HCT116 (cell line): Measurements from ENCODE around the gene FCHSD2. TPM values are rescaled to one million over a fixed set of nuclear protein-coding genes. Genes with fewer than 3 reads are reported as not detected.

ENCODE experiments used
- ATAC-seq: fragments of 200-7000 bp; cut with Tn5 transposase; 2 replicates; pipeline ENCODE4 v1.9.1; 2020; ENCODE audit warnings: mild to moderate bottlenecking, moderate library complexity
- BruUV-seq: library from RNA; stranded (reverse); fragments of 400-500 nt; replicated peaks from 2 replicates; lab custom pipeline; 2021; lab: Mats Ljungman, UMichigan
- CTCF ChIA-PET: fragments of 300-600 bp; sonication (Branson Sonifier 250); formaldehyde crosslinking; loops from one replicate; lab custom pipeline; 2021; ENCODE audit warnings: antibody characterized with exemption; lab: Charles Lee
- POLR2A ChIA-PET: fragments of 300-600, 350-600 bp; sonication (Branson Sonifier 250); formaldehyde crosslinking; loops from one replicate; lab custom pipeline; 2021; ENCODE audit warnings: antibody characterized with exemption; lab: Charles Lee
- RAD21 ChIA-PET, 2 experiments: fragments of 300-600 bp; sonication (Branson Sonifier 250); formaldehyde crosslinking; loops; one replicate each; lab custom pipeline; 2023; ENCODE audit warnings: low total read pairs in 2 of 2; ENCODE audit not compliant: uncharacterized antibody in 2 of 2, unreplicated experiment in 2 of 2, low non-redundant PET in 1 of 2; lab: Charles Lee
- DNase-seq: peaks from one replicate; pipeline ENCODE4 v3.0.0-alpha.2; 2010; ENCODE audit warnings: low read depth, low spot score
- H2AFZ ChIP-seq: fragments of 200-600 bp; shearing (Covaris generic), sonication (generic); 2 replicates; pipeline ENCODE4 v1.6.1; 2017; ENCODE audit warnings: low read depth, mixed run types, mixed read lengths, antibody characterized with exemption, low read length; ENCODE audit not compliant: poor library complexity, severe bottlenecking
- H3K27ac ChIP-seq: 2 replicates; pipeline ENCODE4 v1.5.1; 2012; ENCODE audit warnings: low read depth, low read length
- H3K27me3 ChIP-seq: fragments of 200-600 bp; sonication (generic); 2 replicates; pipeline ENCODE4 v1.6.1; 2016; ENCODE audit warnings: mixed run types, low read length, mixed read lengths; ENCODE audit not compliant: insufficient read depth
- H3K36me3 ChIP-seq, 2 experiments: fragments of 200-500 bp in 1 of 2; fragments of 200-600 bp in 1 of 2; sonication (Bioruptor generic) in 1 of 2; sonication (generic) in 1 of 2; 2 replicates each; pipeline versions ENCODE4 v1.5.1 to v1.6.1; 2014 to 2016; ENCODE audit warnings: low read length in 2 of 2, inconsistent platforms in 1 of 2, mixed read lengths in 1 of 2, mixed run types in 1 of 2; ENCODE audit not compliant: insufficient read depth in 2 of 2, control insufficient read depth in 1 of 2
- H3K4me1 ChIP-seq, 2 experiments: fragments of 200-600 bp in 1 of 2; sonication (generic) in 1 of 2; 2 replicates each; pipeline versions ENCODE4 v1.5.1 to v1.6.1; 2012 to 2017; ENCODE audit warnings: low read length in 2 of 2, inconsistent platforms in 1 of 2, mild to moderate bottlenecking in 1 of 2, mixed read lengths in 1 of 2, mixed run types in 1 of 2, moderate library complexity in 1 of 2; ENCODE audit not compliant: insufficient read depth in 2 of 2, control insufficient read depth in 1 of 2
- H3K4me2 ChIP-seq: fragments of 200-600 bp; sonication (generic); 2 replicates; pipeline ENCODE4 v1.6.1; 2017; ENCODE audit warnings: mixed run types, low read length, mixed read lengths
- H3K4me3 ChIP-seq, 2 experiments: fragments of 200-600 bp in 1 of 2; sonication (generic) in 1 of 2; replicated peaks in 1 of 2; 2 replicates each; pipeline ENCODE4 v1.5.1; 2011 to 2016; ENCODE audit warnings: low read length in 2 of 2, control low read depth in 1 of 2, low read depth in 1 of 2, mild to moderate bottlenecking in 1 of 2, mixed read lengths in 1 of 2, mixed run types in 1 of 2
- H3K79me2 ChIP-seq: fragments of 200-600 bp; sonication (generic); 2 replicates; pipeline ENCODE4 v1.6.1; 2017; ENCODE audit warnings: mild to moderate bottlenecking, mixed run types, low read length, moderate library complexity, mixed read lengths; ENCODE audit not compliant: insufficient read depth
- H3K9ac ChIP-seq: fragments of 200-600 bp; sonication (generic); 2 replicates; pipeline ENCODE4 v1.6.1; 2016; ENCODE audit warnings: low read length, mixed read lengths
- H3K9me2 ChIP-seq: fragments of 200-600 bp; sonication (generic), shearing (Covaris generic); 2 replicates; pipeline ENCODE4 v1.6.1; 2017; ENCODE audit warnings: mixed run types, mild to moderate bottlenecking, moderate library complexity; ENCODE audit not compliant: insufficient read depth
- H3K9me3 ChIP-seq, 2 experiments: fragments of 200-500 bp in 1 of 2; fragments of 200-600 bp in 1 of 2; sonication (Bioruptor generic) in 1 of 2; sonication (generic) in 1 of 2; 2 replicates each; pipeline ENCODE4 v1.6.1; 2014 to 2017; ENCODE audit warnings: low read length in 2 of 2, mixed read lengths in 2 of 2, inconsistent platforms in 1 of 2, low read depth in 1 of 2, mild to moderate bottlenecking in 1 of 2, mixed run types in 1 of 2, moderate library complexity in 1 of 2; ENCODE audit not compliant: control insufficient read depth in 1 of 2, insufficient read depth in 1 of 2
- H4K20me1 ChIP-seq: fragments of 200-600 bp; sonication (generic), shearing (Covaris generic); 2 replicates; pipeline ENCODE4 v1.6.1; 2017; ENCODE audit warnings: mixed run types, mild to moderate bottlenecking, moderate library complexity; ENCODE audit not compliant: insufficient read depth
- ATF3 ChIP-seq: IDR thresholded peaks from 2 replicates; pipeline ENCODE4 v1.6.1; 2012
- CBX3 ChIP-seq: IDR thresholded peaks from 2 replicates; pipeline ENCODE4 v1.6.1; 2012; ENCODE audit warnings: low read depth
- CEBPB ChIP-seq: IDR thresholded peaks from 2 replicates; pipeline ENCODE4 v1.6.1; 2012; ENCODE audit warnings: low read depth
- CTCF ChIP-seq, 3 experiments: fragments of 200-600 bp in 1 of 3; sonication (generic) in 1 of 3; IDR thresholded peaks in 2 of 3; conservative IDR thresholded peaks in 1 of 3; 2 replicates each; pipeline ENCODE4 v1.5.1; 2012 to 2017; ENCODE audit warnings: low read depth in 2 of 3, low read length in 2 of 3, antibody characterized with exemption in 1 of 3, borderline replicate concordance in 1 of 3, control low read depth in 1 of 3, mild to moderate bottlenecking in 1 of 3, mixed read lengths in 1 of 3, mixed run types in 1 of 3, moderate library complexity in 1 of 3; ENCODE audit not compliant: insufficient read depth in 1 of 3
- EGR1 ChIP-seq: IDR thresholded peaks from 2 replicates; pipeline ENCODE4 v1.6.1; 2012; ENCODE audit warnings: low read depth
- EZH2 ChIP-seq: fragments of 200-600 bp; sonication (generic); IDR thresholded peaks from 2 replicates; pipeline ENCODE4 v1.6.1; 2017; ENCODE audit warnings: antibody characterized with exemption, mixed run types
- FOSL1 ChIP-seq: IDR thresholded peaks from 2 replicates; pipeline ENCODE4 v1.6.1; 2012; ENCODE audit warnings: low read depth
- JUND ChIP-seq: IDR thresholded peaks from 2 replicates; pipeline ENCODE4 v1.6.1; 2012
- POLR2AphosphoS5 ChIP-seq: IDR thresholded peaks from 2 replicates; pipeline ENCODE4 v1.6.1; 2011; ENCODE audit warnings: mild to moderate bottlenecking, low read depth, low read length, moderate library complexity
- RAD21 ChIP-seq: IDR thresholded peaks from 2 replicates; pipeline ENCODE4 v1.6.1; 2012; ENCODE audit warnings: low read depth, mild to moderate bottlenecking
- REST ChIP-seq: IDR thresholded peaks from 2 replicates; pipeline ENCODE4 v1.6.1; 2012; ENCODE audit warnings: low read depth
- SIN3A ChIP-seq: IDR thresholded peaks from 2 replicates; pipeline ENCODE4 v1.6.1; 2012; ENCODE audit warnings: low read depth
- SP1 ChIP-seq: IDR thresholded peaks from 2 replicates; pipeline ENCODE4 v1.6.1; 2012; ENCODE audit warnings: low read depth
- SRF ChIP-seq: IDR thresholded peaks from 2 replicates; pipeline ENCODE4 v1.6.1; 2012; ENCODE audit warnings: low read depth
- TCF7L2 ChIP-seq: IDR thresholded peaks from 2 replicates; pipeline ENCODE4 v1.7.0; 2011; ENCODE audit warnings: borderline replicate concordance, inconsistent platforms; ENCODE audit not compliant: insufficient read depth, insufficient read length; ENCODE audit errors: extremely low read depth
- ZBTB33 ChIP-seq: IDR thresholded peaks from 2 replicates; pipeline ENCODE4 v1.6.1; 2011; ENCODE audit warnings: mild to moderate bottlenecking, low read length, moderate library complexity; ENCODE audit not compliant: insufficient replicate concordance; ENCODE audit errors: extremely low read depth
- ZFX ChIP-seq: fragments of 450-650 bp; IDR thresholded peaks from 2 replicates; pipeline ENCODE4 v1.6.1; 2017
- ZNF274 ChIP-seq: fragments of 200-500 bp; sonication (Bioruptor generic); IDR thresholded peaks from 2 replicates; pipeline ENCODE4 v1.6.1; 2014; ENCODE audit warnings: mild to moderate bottlenecking, low read depth, low read length, inconsistent platforms
- intact Hi-C: fragments of 100-400 bp; cut with micrococcal nuclease; formaldehyde crosslinking; loops from 2 replicates; pipeline ENCODE4 v1.10.0; 2022
- total RNA-seq: library from RNA; stranded (reverse); gene quantifications from one replicate; pipeline ENCODE4 v1.2.1, GENCODE V29; 2021; ENCODE audit not compliant: unreplicated experiment

FCHSD2 gene
- total RNA-seq, 1 experiment from 2014 or later: 15.0 TPM

- RAD21 ChIA-PET: no interaction called here
- POLR2A ChIA-PET: no interaction called here
- ATAC-seq: no peak
Observed at GRCh38 chr11:73168925-73169579, 26.9 kb upstream of the FCHSD2 start.

More at GRCh38 chr11:73168925-73169579, 26.9 kb upstream of the FCHSD2 start:
- H3K27me3 ChIP-seq: no peaks in the 10 kb centered on the region
- CTCF ChIA-PET: interaction anchor here (0.6 to 1.3 kb wide), 2 partner anchors 16 to 244 kb away, joined by 3 read pairs; no protein-coding TSS in a partner anchor
- TF ChIP-seq FOSL1: no peak
- no peak for TF ChIP-seq POLR2AphosphoS5
- no peak for TF ChIP-seq JUND
- no peak for TF ChIP-seq SIN3A
- no peak for TF ChIP-seq EZH2
- TF ChIP-seq ATF3: no peak
- no peak for TF ChIP-seq SRF
- TF ChIP-seq SP1: no peak
- no peak for TF ChIP-seq TCF7L2
- TF ChIP-seq ZNF274: no peak
- TF ChIP-seq ZFX: no peak
- TF ChIP-seq CBX3: no peak
- no peak for TF ChIP-seq CEBPB
- no peak for TF ChIP-seq RAD21
- no peak for TF ChIP-seq REST
- no peak for TF ChIP-seq ZBTB33
- TF ChIP-seq CTCF (IDR thresholded peaks at IDR 0.05 in 2 of 3, conservative IDR thresholded peaks at IDR 0.05 in 1 of 3; ENCODE audit: borderline replicate concordance in 1 of 3, insufficient read depth in 1 of 3, low read depth in 2 of 3, low read length in 2 of 3): no peak
- no peak for TF ChIP-seq EGR1
- H4K20me1 ChIP-seq: no peaks in the 10 kb centered on the region
- H3K9me3 ChIP-seq: no peaks in the 10 kb centered on the region
- no TSS peak for BruUV-seq
- no peak for DNase-seq
- no peak overlapping the region for H3K9ac ChIP-seq
- H3K36me3 ChIP-seq: no peaks in the 10 kb centered on the region
- H3K27ac ChIP-seq: no peak overlapping the region
- H3K4me2 ChIP-seq: no peak overlapping the region
- H3K9me2 ChIP-seq: no peaks in the 10 kb centered on the region
- no peaks in the 10 kb centered on the region for H3K79me2 ChIP-seq
- no peak overlapping the region for H2AFZ ChIP-seq
- H3K4me3 ChIP-seq: no peak overlapping the region
- H3K4me1 ChIP-seq: no peaks in the 10 kb centered on the region
- intact Hi-C loops: no loop called here
